ENCODE data around the gene METAP1D. TPM values are rescaled to one million over a fixed set of nuclear protein-coding genes. Genes with fewer than 3 reads are reported as not detected.

The METAP1D gene
- total and polyA plus RNA-seq, 2 donors (not counting 3 experiments of a cell fraction or from before 2014, with no cell fraction given) = 4.2 to 8.1 TPM

DNA sequence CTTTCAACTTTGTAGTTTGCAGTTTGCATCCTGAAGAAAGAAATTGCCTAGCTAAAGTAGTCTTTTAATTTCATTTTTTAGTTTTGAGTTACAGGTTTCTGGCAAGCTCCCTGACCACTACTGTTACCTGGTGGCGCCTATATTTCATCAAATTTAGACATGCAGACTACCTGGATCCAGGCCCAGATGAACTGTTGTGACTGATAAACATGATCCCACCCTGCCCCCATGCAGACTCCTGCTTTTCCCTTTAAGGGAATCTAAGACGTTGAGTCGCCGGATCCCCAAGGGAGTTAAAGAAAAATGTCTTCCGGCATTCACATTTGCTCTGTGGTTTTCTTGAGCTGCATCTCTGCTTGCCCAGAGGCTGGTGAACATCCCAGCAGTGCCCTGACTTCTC, 22.2 kb downstream of the METAP1D start:
- Histone ChIP-seq H3K79me2 (ENCODE audit: control insufficient read depth, insufficient read depth, low read length) (no peaks in the 10 kb centered on the region), H4K20me1 (replicated peaks; ENCODE audit: control insufficient read depth, extremely low read depth, insufficient read depth, low read length) (no peaks in the 10 kb centered on the region), H3K27me3 (ENCODE audit: control insufficient read depth in 2 of 2, insufficient read depth in 2 of 2, low read length in 2 of 2) (no peaks in the 10 kb centered on the region), H3K4me2 (ENCODE audit: insufficient read depth, low read length) (no peak overlapping the region), H3K9ac (replicated peaks; ENCODE audit: extremely low read depth, insufficient read depth, low read length) (no peak overlapping the region), H2AFZ (ENCODE audit: low read depth, low read length) (no peak overlapping the region), H3K4me1 (ENCODE audit: control insufficient read depth, extremely low read depth, insufficient read depth, low read length) (no peaks in the 10 kb centered on the region), H3K27ac (ENCODE audit: insufficient read depth, low read depth, low read length) (no peak overlapping the region), H3K9me3 (replicated peaks; ENCODE audit: control insufficient read depth, insufficient read depth, low read length) (no peaks in the 10 kb centered on the region), H3K9me1 (replicated peaks; ENCODE audit: control insufficient read depth, extremely low read depth, insufficient read depth, low read length) (no peaks in the 10 kb centered on the region), H3K4me3 (replicated peaks in 1 of 3; ENCODE audit: insufficient read depth in 1 of 3, low read depth in 1 of 3, low read length in 3 of 3) (no peak overlapping the region), H3K36me3 (ENCODE audit: control insufficient read depth in 2 of 2, extremely low read depth in 1 of 2, insufficient read depth in 2 of 2, low read length in 2 of 2) (no peaks in the 10 kb centered on the region)
- FAIRE-seq (no peak), DNase-seq (ENCODE audit: low read depth, low spot score) (no peak)
- intact Hi-C loops (cut with micrococcal nuclease) = no loop called here
- BruUV-seq (replicated peaks) = no TSS peak
- dilution Hi-C loops (cut with MboI; ENCODE audit: extremely low pct_ligation_motif_present, low sequenced_read_pairs) = no loop called here
- ChIA-PET CTCF (interaction anchor here (0.6 to 1.9 kb wide), 4 partner anchors 9 to 41 kb away, joined by 4 to 7 read pairs (median 5); no protein-coding TSS in a partner anchor), POLR2A (no interaction called here)
- no peak for TF ChIP-seq POLR2A (IDR thresholded peaks at IDR 0.05; ENCODE audit: low read depth, low read length)
- TF ChIP-seq CTCF (IDR thresholded peaks at IDR 0.05; ENCODE audit: extremely low read depth in 1 of 2, insufficient read depth in 1 of 2, low read depth in 1 of 2, low read length in 2 of 2) = no peak
- TF ChIP-seq JUN (IDR thresholded peaks at IDR 0.05; ENCODE audit: borderline replicate concordance, insufficient read depth, insufficient read length, low read depth) = no peak
- TF ChIP-seq GATA2 (IDR thresholded peaks at IDR 0.05; ENCODE audit: insufficient read depth, insufficient read length, low read depth, low read length) = no peak
- no peak for TF ChIP-seq EZH2 (IDR thresholded peaks at IDR 0.05; ENCODE audit: borderline replicate concordance, low read depth, low read length, severe bottlenecking)
- no peak for TF ChIP-seq MYC (IDR thresholded peaks at IDR 0.05; ENCODE audit: low read depth, low read length)
- no peak for TF ChIP-seq POLR2AphosphoS5 (IDR thresholded peaks at IDR 0.05; ENCODE audit: insufficient read depth, low read depth, low read length)
- TF ChIP-seq FOS (IDR thresholded peaks at IDR 0.05; ENCODE audit: borderline replicate concordance, insufficient read depth, low read length) = no peak
- TF ChIP-seq, protein P1, sequence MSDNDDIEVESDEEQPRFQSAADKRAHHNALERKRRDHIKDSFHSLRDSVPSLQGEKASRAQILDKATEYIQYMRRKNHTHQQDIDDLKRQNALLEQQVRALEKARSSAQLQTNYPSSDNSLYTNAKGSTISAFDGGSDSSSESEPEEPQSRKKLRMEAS (IDR thresholded peaks at IDR 0.05; ENCODE audit: insufficient read depth, insufficient read length) = no peak

Data from endothelial cell of umbilical vein (primary cell).